Suprapubic skin (tissue), 4 donors: ENCODE data around the gene ZMYM3.

Experiments
- POLR2A ChIP-seq, 2 donors: fragments of 450-650 bp; IDR thresholded peaks; one replicate each; pipeline ENCODE4 v1.6.1; 2017; ENCODE audit warnings: antibody characterized with exemption in 2 of 2, mild to moderate bottlenecking in 2 of 2, moderate library complexity in 2 of 2
- POLR2AphosphoS5 ChIP-seq, 3 donors: sonication (generic); formaldehyde crosslinking; IDR thresholded peaks; one replicate each; pipeline ENCODE4 v1.6.1; 2017; ENCODE audit warnings: antibody characterized with exemption in 3 of 3
- TF ChIP-seq, protein P1 (sequence below), 2 donors: fragments of 200-600 bp in 1 of 2; fragments of 450-650 bp in 1 of 2; sonication (generic) in 1 of 2; IDR thresholded peaks; one replicate each; pipeline ENCODE4 v1.5.1; 2016 to 2019; ENCODE audit warnings: antibody characterized with exemption in 2 of 2, mild to moderate bottlenecking in 1 of 2, moderate library complexity in 1 of 2

- TF ChIP-seq POLR2A (IDR thresholded peaks at IDR 0.05) (no peak), POLR2AphosphoS5 (IDR thresholded peaks at IDR 0.05) (no peak)
- TF ChIP-seq, protein P1, sequence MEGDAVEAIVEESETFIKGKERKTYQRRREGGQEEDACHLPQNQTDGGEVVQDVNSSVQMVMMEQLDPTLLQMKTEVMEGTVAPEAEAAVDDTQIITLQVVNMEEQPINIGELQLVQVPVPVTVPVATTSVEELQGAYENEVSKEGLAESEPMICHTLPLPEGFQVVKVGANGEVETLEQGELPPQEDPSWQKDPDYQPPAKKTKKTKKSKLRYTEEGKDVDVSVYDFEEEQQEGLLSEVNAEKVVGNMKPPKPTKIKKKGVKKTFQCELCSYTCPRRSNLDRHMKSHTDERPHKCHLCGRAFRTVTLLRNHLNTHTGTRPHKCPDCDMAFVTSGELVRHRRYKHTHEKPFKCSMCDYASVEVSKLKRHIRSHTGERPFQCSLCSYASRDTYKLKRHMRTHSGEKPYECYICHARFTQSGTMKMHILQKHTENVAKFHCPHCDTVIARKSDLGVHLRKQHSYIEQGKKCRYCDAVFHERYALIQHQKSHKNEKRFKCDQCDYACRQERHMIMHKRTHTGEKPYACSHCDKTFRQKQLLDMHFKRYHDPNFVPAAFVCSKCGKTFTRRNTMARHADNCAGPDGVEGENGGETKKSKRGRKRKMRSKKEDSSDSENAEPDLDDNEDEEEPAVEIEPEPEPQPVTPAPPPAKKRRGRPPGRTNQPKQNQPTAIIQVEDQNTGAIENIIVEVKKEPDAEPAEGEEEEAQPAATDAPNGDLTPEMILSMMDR (IDR thresholded peaks at IDR 0.05), result no peak
Measured at GRCh38 chrX:71269801-71270395, 16.0 kb upstream of the ZMYM3 start.
